GM19025 (cell line): ENCODE measurements around the gene TGFBR2.

ENCODE experiments used
- ATAC-seq: cut with Tn5 transposase; IDR thresholded peaks from one replicate; pipeline ENCODE4 v1.9.1; 2021; ENCODE audit warnings: mild to moderate bottlenecking, low read depth, moderate library complexity; ENCODE audit not compliant: unreplicated experiment

Gene TGFBR2

DNA sequence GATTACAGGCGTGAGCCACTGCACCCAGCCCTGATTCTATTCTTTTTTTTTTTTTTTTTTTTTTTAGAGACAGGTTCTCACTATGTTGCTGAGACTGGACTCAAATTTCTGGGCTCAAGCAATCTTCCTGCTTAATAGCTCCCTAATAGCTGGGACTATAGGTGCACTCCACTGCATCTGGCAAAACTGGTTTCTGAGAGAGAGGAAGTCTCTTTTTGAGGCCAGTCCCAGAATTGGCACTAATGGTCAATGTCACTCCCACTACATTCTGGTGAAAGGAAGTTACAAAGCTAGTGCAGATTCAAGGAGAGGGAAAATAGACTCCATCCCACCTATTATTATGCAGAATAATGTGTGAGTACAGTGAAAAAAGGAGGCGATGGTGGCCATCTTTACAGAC, 5.8 kb upstream of the TGFBR2 start:
- no peak for ATAC-seq

DNA sequence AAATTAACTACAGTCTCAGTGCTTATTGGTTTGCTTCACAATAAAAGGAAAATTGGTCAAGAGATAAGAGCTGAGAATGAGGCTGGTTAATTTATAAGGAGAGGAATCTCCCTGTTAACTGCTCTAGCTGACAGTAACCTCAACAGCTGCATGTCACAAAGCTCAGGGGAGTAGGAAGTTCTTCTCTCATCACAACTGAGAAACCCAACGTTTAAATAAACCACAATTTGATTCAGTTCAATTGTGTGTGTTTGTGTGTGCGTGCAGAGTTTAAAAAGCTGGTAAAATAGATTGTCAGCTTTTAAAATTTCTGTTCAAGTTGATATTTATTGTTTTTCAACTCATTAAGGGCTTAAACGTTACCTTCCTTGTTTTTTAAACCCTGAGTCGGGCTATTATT, 3.5 kb upstream of the TGFBR2 start:
- ATAC-seq: no peak

DNA sequence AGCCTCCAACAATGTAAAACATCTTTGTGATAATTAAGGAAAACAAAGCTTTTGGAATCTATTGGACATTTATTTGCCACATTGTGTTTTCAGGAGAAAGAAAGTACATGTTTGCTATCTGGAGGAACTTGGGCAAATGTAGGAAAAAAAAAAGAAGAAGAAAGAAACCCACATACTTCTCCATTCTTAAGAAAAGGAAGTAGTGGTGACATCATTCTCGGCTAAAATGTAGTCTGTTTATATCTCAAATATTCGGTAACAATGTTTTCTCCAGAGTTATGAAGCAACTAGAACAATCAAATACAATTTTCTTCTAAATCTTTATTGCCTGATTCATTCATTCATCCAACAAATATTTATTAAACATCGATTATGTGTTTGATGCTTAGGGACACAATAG, 2.3 kb upstream of the TGFBR2 start:
- ATAC-seq: no peak

DNA sequence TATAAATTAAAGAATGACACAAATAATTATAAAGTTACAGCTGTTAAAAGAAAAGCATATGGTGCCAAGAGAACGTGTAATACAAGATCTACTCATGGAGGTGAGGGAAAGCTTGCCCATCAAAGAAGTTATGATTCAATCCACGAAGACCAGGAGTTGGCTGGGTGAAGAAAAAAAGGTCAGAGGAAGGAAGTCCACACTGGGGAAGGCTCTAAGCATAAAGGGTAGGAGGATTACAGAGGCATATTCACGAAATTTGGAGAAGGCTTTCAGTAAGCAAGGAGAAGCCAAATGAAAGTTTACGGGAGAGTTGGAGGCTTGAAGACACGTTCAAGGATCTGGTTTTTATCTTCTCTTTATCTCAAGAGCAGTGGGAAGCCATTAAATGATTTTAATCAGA, 1.8 kb upstream of the TGFBR2 start:
- no peak for ATAC-seq

DNA sequence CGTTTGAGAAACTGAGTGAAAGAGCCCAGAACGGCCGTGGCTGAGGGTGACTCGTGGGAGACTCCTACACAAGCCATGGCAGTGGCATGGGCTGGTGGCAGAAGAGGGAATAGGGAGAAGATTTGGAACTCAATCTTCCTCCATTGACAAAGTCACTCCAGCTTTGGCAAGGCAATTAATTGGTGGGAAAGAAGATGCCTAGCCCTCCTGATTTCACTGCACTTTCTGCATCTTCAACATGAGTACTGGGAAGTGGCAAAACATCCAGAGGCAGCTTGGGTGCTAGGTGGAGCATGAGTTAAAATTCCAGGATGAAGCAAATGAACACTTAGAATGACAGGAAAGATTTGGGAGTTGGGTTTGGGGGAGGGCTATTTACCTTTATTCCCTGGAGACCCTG, 1.4 kb upstream of the TGFBR2 start:
- no peak for ATAC-seq

DNA sequence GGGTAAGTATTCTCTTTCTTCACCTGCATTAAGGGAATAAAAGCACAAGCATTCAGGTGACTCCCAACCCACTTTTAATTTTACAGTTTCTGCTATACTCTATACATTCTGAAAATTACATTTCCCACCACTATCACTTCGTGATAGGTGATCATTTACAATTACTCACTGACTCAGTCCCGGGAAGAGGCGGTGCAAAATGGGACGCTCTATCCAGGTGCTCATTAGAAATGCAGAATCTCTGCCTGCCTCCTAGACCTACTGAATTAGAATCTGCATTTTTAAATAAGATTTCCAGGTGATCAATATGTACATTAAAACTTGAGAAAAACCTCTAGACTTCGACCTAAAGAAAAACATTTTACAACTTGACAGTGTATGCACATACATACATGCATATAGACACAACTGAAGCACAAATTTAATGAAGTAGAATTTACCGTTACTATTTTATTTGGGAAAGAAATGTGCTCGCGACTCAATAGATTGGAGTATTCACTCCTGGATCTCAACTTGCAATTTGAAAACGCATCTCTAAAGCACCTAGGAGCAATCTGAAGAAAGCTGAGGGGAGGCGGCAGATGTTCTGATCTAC, 598 bp upstream of the TGFBR2 start:
- ATAC-seq: no peak

DNA sequence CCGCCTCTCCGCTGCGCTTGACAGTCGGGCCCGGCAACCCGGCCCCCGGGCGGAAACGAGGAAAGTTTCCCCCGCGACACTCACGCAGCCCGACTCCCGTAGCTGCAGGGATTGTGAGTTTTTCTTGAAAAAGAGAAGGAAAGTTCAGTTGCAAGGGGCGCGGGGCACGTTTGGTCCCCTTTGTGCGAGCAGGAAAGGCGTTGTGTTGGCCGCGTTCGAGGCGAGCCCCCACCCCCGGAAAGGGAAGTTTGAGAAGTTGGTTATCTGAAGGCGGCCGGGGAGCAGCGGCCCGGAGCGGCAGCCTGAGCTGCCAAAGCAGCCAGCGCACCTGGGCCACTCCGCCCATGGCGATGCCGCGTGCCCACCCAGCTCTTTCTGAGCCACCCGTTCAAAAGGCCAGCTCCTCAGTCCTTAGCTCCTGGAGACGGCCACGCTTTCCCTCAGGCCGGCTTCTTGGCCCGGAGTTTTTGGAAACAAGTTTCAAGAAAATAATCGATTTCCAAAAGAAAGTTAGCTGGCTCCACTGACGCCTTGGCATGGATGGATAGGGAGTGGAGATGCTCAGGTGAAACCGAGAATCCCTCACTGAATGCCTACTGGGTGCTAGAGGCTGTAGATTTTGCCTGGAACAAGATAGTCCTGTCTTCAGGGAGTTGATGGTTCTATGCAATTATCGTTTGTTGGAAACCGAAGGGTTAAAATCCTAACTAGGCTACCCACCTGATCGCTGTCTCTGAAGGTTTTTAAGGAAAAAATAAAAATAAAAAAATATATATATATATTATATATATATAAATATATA, 832 bp downstream of the TGFBR2 start:
- peak; percentile 30 for ATAC-seq

DNA sequence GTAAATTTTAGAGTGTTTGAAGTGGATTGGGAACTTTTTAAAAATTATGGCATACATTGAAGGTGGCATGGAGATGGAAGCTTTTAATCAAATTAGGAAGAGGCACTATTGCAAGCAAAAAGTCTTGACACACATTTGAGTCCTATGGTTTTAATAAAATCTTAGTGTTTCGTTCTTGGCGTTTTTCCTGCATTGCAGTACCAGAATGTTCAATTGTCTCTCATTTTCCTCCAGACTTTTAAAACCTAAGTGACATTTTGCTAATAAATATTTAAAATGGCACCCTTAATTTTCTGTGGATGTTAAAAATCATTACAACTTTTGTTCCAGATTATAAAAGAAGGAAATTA, 2.2 kb downstream of the TGFBR2 start:
- no peak for ATAC-seq

DNA sequence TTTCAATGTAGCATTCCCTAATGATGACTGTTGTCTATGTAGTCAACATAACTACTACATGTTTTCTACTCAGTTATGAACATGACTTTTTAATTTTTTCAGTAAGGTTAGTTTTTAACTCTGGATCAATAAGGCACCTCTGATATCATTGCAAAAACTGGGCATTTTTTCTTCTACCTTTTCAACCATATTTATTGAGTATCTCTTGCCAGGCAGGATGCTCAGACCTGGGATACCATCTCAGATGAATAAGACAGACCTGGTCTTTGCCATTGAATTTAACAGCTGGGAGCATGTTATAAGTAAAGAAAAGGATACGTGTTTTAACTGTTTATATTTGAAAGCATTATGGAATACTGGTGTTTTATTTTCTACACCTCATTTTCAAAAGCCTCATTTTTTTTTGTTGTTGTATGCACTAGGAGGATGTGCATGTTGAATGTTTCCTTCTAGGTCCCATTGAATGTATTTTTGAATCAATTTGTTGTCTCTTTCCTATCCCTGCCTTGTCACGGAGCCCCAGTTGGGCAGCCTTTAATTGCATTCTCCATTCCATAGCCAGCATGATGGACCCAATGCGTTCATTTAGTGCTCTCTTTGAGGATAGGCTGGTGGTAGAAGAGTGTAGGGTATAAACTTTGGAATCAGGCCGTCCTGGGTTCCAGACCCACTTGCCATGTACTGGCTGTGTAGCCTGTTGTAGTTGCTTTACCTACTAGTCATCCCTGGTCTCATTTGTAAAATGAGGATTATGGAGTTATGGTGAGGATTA, 3.7 kb downstream of the TGFBR2 start:
- no peak for ATAC-seq

DNA sequence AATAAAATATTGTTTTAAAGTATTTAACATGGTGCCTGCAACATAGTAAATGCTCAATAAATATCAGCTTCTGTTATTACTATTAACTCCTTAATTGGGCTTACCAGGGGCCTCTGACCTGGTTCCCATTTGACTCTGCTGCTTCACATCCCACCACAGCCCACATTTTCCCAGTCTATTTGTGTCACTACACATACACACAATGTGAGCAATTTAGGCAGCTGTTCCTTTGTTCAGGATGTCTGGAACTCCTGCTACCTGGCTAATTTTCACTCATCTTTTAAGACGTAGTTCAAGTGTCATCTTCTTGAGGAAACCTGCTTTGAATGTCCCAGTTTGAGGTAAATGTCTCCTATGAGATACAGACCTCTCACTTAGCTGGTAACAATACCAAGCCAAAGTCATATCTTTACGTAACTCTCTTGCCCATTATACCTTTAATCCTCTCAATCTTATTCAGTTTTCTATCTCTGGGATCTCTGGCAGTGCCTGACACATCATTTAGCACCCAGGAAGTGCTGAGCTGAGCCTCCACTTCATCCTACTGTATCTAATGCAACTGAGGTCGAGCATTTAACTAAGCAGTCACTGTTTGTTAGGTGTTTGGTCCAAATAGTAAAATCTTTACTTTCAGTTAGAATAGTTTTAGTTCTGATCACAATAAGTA, 4.4 kb downstream of the TGFBR2 start:
- ATAC-seq: no peak

DNA sequence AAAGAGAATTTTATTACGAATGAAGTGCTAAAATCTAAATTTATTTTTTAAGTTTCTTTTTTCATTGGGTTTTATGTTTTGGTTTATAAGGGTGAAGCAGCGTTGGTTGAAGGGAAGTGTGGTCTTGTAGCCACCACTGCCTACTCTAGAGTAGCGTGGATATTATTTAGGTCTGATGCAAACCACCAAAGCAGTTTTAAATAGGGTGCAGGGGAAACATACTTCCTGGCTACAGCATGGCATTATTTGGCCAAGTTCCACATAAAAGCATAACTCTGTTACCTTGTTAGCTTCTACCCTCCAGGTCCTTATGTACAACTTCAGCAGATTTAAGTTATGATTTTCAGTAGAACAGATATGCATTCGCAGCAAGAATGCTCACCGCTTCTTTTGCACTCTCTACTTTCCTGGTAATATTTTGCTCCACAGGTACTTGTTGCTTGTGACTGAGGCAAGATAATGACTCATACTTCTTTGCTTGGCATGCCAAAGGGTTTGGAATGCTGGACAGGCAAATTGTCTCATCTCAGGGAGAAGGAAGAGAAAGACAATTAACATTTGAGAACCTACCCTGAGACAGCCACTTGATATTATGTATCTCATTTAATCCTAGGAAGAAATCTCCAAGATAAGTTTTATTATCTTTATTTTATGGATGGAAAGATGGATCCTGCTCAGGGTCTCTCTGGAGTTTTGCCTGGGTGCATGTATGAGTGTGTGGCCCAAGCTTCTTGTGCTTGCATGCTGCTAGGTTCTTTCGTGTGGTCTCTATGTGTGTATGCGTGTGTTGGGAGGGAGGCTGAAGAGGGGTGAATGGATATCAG, 5.4 kb downstream of the TGFBR2 start:
- no peak for ATAC-seq

DNA sequence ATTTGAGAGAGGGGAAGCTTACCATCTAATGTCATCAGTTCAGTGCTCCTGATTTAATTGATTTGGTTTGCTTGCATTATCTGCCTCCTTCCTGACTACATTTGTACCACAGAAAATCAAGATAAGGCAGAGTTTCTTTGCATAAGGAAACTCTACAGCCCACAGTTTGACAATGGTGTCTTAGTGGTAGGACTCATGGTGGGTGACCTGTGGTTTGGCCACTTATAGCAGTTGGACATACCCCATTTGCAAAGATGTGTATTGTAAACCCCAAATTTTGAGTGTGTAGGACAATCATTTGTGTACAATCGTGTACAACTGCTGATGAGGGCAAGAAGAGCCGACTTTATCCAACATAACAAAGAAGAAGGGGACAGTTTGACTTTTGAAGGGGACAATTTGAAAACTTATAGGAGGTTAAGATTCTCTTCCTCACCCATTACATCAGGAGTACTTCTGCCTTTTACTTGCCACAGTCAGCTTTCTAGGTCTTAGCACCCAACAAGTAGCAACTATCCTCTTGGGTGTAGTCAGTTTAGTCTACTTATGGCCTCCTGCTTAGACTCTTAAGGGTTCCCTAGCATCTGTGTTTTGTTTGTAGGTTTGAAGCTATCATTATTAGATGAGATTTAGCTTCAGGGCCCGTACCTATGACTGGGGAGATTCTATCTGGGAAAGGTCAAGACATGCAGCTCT, 6.2 kb downstream of the TGFBR2 start:
- ATAC-seq: no peak

DNA sequence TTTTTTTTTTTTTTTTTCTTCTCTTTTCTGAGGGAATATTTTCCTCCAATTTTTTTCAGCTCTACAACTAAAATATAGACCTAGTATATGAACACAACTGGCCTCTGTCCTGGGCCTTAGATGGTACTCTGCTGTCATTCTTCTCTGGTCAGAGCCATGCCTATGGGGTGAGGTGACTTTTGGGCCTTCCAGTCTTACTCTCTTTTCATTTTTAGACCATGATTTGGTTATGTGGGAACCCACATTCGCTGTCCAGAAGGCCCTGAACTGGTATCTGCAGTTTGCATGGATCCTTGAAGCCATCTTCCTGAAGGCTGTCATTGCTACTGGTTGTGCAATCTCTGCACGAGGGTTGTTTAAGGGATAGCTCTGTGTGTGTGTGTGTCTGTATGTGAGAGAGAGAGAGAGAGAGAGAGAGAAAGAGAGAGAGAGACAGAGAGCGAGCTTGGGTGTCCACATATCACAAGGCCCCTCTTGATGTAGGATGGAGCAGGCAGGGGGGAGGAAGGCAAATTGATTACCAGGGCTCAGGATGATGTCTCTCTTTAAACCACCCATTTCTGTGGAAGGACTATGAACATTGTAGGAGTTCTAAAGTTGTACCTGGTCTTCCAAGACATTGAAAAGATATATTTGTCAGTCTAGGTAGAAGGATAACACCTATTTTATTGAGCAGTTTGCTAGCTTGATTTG, 6.9 kb downstream of the TGFBR2 start:
- no peak for ATAC-seq

DNA sequence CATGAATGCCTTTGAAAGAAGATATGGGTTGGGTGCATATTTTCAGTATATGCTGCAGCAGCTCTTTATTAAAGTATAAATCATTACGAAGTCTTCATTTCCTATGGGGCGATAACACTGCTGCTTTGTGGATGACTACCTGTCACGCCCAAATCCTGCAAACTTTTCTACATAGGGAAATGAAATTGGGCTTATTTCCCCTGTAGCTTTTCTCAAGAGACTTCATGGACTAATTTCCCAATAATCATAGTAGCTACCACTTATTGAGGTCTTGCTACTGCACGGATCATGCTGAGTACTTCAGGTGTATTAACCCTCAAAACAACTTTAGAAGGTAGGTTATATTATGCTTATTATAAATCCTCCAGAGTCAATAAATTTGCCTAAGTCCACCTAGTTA, 8.0 kb downstream of the TGFBR2 start:
- no peak for ATAC-seq

DNA sequence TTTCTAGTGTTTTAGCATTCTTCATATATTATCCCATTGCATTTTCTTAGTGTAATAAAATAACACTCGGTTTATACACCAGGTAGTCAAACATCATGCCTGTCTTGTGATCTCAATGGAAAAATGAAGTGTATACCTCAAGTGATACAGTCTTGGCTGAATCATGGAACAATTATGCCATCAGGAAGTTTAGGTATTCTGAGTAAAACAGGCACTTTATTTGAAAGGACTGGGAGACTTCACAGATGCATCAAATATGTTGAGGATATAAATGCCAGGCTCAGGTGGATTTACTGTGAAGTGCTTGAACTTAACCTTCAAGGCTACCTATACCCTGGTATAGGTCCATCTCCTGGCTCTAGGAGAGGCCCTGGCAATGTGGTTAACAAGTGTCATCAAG, 8.5 kb downstream of the TGFBR2 start:
- no peak for ATAC-seq

DNA sequence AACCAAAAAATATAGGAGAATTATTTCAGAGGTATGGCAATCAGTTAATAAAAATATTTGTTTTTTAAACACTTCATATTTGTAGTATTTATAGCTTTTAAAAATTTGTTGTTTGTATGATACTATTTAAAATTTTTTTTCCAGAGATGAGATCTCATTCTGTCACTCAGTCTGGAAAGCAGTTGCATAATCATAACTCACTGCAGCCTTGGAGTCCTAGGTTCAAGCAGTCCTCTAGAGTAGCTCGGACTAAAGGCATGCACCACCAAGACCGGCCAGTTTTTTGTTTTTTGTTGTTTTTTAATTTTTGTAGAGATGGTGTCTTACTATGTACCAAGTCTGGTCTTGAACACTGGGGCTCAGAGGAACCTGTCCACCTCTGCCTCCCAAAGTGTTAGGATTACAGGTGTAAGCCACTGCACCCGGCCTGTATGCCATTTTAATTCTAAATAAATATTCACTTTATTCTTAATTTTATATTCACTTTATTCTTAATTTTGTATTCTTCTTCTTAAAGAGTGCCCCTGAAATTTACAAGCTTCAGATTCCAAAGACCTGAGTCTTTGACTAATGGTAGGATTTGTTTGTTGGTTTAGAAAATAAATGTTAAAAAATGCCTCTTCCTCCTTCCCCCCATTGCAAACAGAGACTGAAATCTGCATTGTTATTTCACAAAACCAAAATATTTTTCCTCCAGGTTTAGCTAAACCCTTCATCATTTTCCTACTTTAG, 9.4 kb downstream of the TGFBR2 start:
- no peak for ATAC-seq

DNA sequence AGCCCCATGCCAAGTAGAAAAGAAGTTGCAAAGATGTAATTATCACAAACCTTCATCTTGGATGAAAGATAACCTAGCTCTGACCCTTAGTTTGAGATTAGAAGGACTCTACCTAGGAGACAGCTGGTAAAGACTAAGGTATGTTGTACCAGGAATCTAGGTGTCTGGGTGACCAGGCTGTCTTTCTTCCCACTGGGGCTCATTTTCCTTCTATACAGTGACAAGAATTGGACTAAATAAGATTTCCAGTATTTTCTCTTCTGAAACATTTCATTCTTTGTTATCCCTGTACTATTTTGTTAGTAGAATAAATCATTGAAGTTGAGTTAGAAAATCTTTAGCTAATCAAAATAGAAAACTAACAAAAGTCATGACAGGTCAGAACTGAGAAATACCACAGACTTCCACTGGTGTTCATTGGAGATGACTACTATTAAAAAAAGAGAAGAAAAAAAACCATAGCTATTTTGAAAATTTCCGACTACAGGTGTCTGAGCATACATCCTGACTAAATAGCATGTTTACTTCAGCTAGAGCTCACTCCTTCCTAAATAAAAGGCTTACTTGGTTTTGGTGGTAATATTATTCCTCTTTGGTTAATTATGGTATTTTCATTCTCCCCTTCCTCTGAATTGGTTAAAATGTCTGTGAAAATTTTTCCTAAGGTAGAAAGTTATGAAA, 10.1 kb downstream of the TGFBR2 start:
- no peak for ATAC-seq

DNA sequence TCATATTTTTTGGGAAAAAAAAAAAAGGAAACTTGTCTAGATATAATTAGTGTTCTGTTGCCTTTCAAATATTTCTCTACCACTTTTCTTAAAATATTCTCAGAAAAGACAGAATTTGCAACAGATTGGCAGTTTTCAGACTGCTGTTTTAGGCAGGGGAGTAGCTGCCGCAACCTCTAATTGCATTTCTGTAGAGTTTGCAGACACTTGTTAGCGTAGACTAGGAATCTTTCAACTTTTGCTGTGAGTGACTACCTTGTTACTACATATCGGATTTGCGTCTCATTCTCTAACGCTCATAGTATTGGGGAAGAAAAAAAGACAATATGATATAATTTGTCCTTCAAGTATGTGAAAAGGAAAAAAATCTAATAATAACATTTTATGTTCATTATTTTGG, 10.7 kb downstream of the TGFBR2 start:
- ATAC-seq: no peak
